NCI-H510A (cell line): ENCODE measurements around the gene SLC44A3.
A peak's percentile ranks its signal among the peaks of the same experiment; 100 is the strongest.

Source experiments
- DNase-seq: peaks from one replicate; lab custom pipeline; 2025; lab: John Stamatoyannopoulos, UW

Gene SLC44A3, protein sequence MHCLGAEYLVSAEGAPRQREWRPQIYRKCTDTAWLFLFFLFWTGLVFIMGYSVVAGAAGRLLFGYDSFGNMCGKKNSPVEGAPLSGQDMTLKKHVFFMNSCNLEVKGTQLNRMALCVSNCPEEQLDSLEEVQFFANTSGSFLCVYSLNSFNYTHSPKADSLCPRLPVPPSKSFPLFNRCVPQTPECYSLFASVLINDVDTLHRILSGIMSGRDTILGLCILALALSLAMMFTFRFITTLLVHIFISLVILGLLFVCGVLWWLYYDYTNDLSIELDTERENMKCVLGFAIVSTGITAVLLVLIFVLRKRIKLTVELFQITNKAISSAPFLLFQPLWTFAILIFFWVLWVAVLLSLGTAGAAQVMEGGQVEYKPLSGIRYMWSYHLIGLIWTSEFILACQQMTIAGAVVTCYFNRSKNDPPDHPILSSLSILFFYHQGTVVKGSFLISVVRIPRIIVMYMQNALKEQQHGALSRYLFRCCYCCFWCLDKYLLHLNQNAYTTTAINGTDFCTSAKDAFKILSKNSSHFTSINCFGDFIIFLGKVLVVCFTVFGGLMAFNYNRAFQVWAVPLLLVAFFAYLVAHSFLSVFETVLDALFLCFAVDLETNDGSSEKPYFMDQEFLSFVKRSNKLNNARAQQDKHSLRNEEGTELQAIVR

DNA sequence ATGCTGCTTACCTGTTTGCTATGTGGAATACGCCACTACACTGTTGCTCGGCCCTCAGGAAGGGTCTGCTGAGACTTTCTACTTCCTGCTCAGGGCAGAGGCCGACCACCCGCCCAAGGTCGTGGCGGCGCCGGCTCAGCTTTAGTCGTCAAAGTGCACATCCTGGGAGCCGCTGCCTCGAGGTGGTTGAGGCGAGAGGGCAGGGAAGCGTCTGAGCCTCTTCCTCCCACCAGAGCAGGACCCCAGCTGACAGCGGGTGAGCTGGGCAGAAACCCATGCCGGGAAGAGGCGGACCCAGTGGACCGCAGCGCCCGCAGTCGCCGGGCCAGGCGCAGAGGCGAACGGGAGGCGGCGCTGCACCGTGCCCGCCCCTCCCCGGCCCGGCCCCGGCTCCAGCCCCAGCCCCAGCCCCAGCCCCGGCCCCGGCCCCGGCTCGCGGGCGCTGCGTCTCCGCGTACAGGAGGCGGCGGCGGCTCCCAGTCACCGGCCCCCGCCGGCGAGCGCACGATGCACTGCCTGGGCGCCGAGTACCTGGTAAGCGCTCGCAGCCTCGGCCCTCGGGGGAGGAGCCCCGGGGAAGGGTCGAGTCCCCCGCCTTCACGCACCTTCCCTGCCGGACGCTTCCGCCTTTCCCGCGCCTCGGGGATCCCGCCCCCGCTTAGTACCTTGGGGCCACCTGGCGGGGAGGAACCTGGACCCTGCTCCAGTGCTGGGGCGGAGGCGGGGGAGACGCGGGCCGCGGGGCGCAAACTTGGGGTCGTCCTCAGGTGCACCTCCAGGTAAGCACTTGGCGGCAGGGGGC lies at the start of gene SLC44A3:
TSS of gene SLC44A3 (plus strand) at position 413 of the 802 bp plus-strand sequence. CDS start at position 508, 95 bp downstream.
- peak; percentile 47 for DNase-seq

DNA sequence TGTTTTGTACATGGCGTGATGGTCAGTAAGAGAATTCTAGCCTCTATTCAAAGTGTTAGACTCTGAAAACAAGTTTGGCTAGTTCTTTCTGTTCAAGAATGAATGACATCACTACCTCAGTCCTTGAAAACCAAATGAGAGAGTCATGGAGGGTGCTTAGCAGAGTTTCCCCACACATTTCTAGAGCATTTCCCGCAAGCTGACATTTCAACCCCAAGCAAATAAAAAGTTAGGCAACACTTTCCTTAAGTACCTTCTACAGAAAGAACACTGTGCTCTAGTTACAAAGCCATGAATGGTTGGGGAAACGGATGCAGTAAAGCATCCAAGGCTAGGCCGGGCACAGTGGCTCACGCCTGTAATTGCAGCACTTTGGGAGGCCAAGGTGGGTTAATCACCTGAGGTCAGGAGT lies 47.9 kb upstream of the SLC44A3 start:
- peak; percentile 71 for DNase-seq

DNA sequence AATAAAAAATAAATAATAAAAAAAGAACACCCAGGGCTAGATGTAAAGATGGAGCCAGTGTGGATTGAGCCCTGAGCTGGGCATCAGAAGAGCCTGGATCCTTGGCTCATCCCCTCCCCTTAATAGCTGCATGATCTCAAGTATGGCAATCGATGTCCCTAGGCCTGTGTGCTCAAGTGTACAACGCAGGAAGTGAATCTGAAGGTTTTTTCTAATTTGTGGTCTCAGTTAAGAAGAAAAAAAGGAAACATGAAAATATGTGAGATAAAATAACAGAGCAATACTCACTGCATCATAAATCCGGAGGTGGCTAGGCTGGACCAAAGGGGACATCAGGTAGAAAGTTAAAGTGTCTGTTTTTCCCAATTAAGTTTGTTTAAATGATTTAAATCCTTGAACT lies 47.3 kb upstream of the SLC44A3 start:
- no peak for DNase-seq

DNA sequence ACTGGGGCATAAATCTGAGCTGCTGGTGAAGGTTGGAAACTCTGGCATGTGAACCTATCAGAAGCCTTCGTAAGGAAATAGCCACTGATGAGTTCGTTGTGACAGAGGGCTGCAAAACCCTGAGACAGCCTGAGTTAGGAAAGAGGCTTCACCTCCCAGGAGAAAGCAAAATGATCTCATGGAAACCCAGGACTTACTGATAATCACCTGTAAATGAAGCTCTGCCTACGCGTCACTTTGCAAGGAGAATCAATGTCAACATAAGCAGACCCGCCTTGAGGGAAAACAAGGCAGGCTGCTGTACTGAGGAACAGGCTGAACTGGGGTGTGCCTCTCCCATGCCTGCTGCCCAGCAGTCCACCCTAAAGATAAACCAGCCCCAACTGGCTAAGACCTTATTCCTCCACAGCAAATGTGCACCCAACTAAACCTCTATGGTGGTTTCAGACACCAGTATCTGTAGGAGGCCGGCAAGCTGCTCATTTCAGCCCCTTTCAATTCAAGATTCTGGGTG lies 46.8 kb upstream of the SLC44A3 start:
- DNase-seq = no peak

DNA sequence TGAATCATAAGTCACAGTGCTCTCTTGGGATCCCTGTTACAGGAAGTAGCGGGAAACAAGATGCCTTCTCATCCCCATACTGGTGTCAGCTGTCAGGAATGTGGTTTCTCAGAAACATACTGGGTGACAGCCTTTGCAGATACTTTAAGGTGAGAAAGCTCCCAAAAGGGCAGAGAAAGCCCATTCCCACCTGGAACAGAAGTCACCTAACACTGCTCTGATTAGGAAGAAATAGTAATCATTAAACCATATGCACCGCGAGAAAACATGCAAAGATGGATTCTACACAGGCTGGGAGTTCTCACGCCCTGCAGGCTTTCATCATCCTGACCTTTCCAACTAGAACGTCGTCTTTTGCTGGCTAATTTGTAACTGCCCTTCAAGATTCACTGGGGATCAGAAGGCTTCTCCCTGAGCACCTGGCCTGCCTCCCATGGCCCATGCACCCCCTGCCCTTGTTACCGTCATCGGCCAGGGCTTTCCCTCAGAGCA lies 46.2 kb upstream of the SLC44A3 start:
- DNase-seq = no peak

DNA sequence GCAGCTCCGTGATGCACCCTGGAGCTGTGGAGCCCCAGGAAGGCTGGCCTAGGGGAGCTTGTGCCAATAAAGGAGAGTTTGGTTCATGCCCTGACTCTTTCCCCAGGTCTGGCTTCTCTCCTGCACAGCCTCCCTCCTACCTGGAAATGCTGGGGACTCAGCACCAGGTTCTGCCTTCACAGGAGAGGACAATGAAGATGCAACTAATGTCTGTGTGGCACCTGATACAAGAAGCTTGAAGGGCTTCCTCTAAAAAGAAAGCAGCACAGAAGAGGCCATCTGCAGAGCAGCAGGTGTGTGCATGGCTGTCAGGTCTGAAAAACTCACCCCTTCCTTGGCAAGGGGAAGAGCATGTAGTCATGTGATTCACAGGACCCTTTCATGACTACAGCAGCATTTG lies 43.7 kb upstream of the SLC44A3 start:
- DNase-seq = no peak

DNA sequence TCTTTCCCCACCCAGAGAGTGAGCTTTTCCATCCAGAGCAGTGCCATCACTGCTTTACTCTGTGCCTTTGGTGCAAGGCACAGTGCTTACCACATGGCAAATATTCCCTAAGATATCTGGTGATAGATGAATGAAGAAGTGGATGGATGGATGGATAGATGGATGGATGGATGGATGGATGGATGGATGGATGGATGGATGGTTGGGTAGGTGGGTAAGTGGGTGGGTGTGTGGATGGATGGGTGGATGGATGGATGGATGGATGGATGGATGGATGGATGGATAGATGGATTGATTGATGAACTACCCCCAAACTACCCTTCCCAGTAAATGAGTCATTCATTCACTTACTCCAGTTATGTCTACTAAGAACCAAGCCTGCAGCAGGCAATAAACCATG lies 42.9 kb upstream of the SLC44A3 start:
- no peak for DNase-seq

DNA sequence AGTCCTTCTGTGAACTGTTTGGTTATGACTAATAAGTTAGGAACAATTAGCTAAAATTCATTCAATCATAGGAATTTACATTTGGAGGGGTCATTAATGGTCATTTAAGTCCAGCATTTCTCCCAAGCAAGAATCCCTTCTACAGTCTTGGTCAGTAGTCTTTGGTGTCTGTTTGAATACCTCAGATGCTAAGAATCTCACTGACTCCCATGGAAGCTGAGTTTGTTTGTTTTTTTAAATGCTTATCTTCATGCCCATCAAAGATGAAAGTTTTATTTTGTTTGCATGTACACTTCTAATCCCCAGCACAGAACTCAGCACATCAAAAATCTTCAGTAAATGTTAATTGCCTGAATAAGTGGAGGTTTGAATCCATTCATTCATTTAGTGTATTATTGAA lies 41.3 kb upstream of the SLC44A3 start:
- DNase-seq = no peak

DNA sequence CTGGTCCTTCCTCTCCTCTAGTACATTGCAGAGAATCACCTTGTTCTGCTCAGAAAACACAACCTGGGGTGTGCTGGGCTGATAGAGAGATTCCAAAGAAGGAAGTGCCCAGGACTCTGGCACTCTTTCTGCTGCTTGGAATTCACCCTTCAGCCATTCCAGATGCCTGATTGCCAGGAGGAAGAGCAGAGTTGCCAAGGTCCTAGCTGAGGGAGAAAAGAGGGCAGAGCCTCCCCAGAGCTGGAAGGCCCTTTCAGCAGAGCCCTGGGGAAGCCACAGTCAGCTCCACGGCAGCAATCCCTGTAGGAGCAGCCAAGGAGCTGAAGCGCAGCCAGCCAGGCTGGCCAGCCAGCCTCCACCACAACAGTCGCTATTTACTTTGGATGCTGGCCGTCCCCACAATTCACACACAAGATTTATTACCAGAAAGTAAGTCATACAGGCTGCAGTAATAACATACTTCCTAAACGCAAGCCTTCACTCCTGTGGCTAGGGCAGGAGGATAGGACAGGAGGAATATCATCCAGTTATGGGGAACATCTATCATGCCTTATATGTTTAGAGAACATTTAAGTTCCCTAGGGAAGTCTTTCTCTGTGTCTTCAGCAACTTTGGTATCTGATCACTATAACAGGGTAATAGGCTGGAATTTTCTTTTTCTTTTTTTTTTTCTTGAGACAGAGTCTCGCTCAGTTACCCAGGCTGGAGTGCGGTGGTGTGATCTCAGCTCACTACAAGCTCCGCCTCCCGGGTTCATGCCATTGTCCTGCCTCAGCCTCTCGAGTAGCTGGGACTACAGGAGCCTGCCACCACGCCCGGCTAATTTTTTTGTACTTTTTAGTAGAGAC lies 36.6 kb upstream of the SLC44A3 start:
- DNase-seq = no peak

DNA sequence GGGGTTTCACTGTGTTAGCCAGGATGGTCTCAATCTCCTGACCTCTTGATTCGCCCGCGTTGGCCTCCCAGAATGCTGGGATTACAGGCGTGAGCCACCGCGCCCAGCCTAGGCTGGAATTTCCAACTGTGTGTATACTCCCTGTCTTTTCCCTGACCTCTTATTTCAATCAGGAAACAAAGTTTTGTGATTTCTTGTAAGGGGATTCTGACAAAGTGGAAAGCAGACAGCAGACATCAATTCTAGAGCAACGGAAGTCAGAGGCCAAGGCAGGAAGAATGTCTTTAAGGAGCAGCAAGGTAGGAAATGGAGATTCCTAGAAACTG lies 36.0 kb upstream of the SLC44A3 start:
- no peak for DNase-seq

DNA sequence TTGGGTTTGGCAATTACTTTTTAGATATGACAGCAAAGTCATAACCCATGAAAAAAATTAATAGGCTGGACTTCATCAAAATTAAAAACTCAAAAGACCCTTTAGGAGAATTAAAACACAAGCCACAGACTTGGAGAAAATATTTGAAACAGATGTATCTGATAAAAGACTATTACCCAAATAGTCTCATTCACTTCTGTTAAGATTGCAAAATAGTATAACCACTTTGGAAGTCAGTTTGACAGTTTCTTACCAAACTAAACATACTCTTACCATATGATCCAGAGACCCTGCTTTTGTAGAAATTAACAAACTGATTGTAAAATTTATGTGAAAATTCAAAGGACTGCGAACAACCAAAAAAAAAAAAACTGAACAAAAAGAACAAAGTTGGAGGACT lies 32.5 kb upstream of the SLC44A3 start:
- DNase-seq = no peak

DNA sequence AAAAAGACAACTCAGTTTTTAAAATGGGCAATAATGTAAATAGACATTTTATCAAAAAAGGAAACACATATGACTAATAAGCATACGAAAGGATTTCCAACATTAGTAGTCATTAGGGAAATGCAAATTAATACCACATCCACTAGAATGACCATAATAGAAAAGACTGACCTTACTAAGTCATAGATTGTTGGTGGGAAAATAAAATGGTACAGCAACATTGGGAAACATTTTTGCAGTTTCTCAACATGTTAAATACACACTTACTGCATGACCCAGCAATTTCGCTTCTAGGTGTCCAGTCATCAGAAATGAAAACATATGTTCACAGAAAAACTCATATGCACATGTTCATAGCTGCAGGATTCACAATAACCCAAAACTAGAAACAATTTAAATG lies 29.9 kb upstream of the SLC44A3 start:
- DNase-seq = no peak

DNA sequence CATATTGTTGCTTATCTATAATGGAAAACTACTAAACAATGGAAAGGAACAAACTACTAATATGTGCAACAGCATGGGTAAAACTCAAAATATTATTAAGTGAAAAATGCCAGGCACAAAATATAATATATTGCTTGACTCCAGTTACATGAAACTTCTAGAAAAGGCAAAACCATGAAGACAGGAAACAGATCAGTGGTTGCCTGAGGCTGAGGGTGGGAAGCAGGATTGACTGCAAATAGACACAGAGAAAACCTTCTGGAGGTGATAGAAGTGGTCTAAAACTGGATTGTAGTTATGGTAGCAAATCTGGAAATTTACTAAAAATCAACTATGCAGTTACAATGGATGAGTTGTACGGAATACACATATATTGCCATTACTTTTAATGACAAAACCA lies 29.5 kb upstream of the SLC44A3 start:
- no peak for DNase-seq

DNA sequence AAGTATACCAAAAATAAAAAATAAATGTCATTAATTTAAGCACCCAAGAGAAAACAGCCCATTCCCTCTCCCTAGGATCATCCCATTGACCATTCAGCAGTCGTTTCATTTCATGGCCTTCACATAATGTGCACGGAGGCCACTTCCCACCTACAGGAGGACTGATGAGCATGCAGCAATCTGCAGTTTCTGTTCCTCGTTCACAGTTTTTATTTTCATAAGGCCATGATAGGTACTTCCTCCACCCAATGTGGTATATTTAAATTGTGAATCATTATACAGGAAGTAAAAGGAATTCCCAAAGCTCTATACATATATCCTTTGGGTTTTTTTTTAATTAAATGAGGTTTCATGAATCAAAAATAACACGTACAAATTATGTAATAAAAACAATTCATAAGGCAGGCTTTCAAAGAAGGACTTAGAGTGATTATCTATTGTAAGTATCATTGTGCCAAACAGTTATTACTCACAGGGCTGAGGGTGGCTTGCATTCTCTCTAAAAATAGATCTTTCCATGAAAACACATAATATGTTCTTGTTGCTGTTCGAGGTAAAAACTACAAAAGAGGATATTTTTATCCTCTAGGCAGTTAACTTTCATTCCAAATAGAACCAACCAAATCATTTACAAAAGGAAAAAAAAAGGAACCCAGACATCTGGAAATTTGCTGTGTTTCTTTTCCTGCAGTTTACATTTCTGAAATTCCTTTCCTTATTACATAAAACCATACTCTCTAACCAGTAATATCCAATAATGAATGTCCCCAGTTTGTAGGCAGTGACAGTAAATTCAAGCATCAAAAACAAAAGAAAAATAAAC lies 27.5 kb upstream of the SLC44A3 start:
- DNase-seq = no peak

DNA sequence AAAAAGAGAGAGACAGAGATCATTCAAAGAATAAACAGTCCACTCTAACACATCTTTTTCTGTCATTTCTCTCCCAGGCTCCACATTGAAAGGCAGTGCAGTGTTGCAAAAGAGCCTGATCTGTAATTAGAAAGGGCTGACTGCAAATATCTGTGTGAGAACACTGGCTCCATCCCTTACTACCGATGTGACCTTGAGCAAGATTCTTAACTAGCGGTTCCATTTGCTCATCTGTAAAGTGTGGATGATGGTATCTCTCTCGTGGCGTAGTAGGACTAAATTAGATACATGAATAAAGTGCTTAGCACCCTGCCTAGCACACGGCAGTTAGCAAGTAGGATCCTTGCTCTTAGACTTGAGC lies 26.9 kb upstream of the SLC44A3 start:
- no peak for DNase-seq

DNA sequence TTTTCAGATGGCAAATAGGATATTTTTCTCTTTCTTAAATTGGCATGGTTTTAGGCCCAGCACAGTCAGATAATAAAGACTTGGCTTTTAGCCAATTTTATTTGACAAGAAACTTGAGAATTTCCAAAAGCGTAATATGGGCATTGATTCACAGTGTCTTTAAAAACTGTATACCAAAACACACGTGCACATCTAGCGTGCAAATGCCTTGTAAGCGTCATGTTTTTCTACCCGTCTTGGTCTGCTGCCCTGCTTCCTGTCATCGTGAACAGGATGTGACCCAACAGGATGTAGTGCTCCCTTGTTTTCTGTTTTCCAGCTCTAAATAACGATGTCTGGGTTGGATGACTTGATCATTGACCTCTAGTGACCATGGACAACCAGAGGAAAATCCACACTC lies 24.7 kb upstream of the SLC44A3 start:
- no peak for DNase-seq

DNA sequence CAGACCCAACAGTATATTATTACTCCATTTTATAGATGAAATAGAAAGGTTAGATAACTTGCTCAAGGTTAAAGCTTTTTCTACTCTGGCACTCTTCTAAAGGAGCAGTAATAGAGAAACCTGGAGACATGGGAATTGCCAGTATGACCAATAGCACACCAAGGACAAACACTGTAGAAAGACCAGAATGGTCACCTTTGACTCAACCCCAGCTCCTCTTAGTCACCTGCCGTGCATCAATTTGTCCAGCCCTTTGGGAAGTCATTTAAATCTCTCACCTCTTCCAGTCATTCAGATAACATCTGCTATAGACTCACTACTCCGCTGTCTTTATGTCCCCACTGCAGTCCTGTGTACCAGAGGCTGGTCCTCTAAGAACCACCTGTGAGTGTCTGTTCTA lies 23.9 kb upstream of the SLC44A3 start:
- no peak for DNase-seq

DNA sequence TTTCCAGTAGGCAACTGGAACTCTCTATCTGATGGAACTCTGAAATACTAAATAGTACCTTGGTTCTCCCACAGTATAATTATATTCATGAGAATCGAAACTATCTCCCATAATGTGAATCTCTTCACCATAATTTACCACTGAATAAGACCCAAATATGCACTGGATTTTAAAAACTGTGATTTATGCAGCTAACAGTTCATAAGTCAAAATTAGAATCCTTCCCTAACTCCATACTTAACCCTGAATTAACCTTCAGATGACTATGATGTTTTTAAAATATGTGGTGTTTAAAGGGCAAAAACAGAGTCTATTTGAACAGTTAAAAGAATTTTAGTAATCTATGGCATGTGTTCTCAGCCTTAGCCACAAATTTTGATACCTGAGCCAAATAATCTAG lies 22.9 kb upstream of the SLC44A3 start:
- no peak for DNase-seq

DNA sequence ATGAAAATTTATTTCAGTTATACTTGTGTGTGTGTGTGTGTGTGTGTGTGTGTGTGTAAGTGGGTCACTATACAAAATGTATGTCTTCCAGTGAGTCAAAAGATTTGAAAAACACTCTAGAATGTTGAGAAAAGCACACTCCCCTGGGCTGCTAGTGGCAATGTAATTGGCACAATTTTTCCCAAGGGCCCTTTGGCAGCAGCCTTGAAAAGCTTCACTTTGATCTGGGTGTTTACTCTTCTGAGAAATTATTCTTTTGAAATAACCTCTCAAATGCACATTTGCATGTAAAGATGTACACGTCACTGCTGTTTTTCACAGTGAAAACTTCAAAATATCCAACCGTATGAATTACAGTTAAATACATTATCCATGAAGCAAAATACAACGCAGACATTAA lies 22.1 kb upstream of the SLC44A3 start:
- DNase-seq = no peak

DNA sequence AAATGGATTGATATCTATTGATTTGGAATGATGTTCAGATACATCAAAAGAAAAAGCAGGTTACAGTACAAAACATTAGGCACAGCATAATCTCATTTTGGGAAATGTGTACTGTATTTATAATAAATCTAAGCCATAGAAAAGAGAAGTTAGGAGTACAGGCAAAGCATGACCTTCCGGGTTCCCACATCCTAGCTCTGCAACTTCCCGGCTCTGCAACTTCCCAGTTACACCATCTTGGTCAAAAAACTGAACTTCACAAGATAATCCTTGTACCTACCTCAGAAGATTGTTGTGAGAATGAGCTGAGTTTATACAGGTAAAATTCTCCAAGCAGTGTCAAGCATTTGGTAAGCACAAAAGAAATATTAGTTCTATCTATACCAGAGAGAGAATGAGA lies 21.7 kb upstream of the SLC44A3 start:
- DNase-seq = no peak

DNA sequence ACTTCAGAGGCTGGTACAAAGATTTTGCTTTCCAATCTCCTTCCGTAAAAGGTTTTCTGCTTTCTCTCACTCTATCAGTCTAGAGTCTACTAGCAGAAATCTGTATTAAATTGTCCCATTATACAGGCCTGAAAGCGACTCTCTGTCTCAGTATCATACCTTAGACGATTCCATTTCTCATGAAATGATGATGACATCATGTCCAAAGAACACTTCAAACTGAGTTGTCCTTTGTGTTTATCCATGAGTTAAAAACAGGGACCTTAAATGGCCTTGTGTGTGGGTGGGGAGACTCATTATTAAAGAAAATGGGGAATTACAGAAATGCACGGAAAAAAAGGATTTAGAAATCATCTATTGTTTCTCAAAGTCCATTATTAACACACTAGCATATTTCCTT lies 21.0 kb upstream of the SLC44A3 start:
- DNase-seq = no peak
